ENCODE measurements around the gene CAMTA1.
"Not testable (repeated sequence)": the region's sequence is repeated elsewhere in the genome, so short reads cannot be mapped to it uniquely, and the experiment has no call there.

The CAMTA1 gene

GRCh38 chr1:7703321-7704213, 918.3 kb downstream of the CAMTA1 start:
- no peak for DNase-seq

GRCh38 chr1:7704214-7705047, 919.2 kb downstream of the CAMTA1 start:
- peak; percentile 86 for DNase-seq

- no peak for DNase-seq
These were observed 920.0 kb downstream of the CAMTA1 start for GRCh38 chr1:7705048-7705907.

- no peak for DNase-seq
These were observed 920.6 kb downstream of the CAMTA1 start for GRCh38 chr1:7705908-7706216.

GRCh38 chr1:7707527-7707926, 922.3 kb downstream of the CAMTA1 start:
- no peak for DNase-seq

- not testable (repeated sequence) for DNase-seq
These were observed 922.8 kb downstream of the CAMTA1 start for GRCh38 chr1:7708065-7708464.

GRCh38 chr1:7710859-7711258, 925.6 kb downstream of the CAMTA1 start:
- no peak for DNase-seq

- no peak for DNase-seq
These were observed 927.6 kb downstream of the CAMTA1 start for GRCh38 chr1:7712731-7713323.

GRCh38 chr1:7716506-7716905, 931.3 kb downstream of the CAMTA1 start:
- DNase-seq: no peak

GRCh38 chr1:7717748-7718368, 932.6 kb downstream of the CAMTA1 start:
- no peak for DNase-seq

GRCh38 chr1:7719468-7720094, 934.3 kb downstream of the CAMTA1 start:
- DNase-seq: no peak

GRCh38 chr1:7721940-7722669, 936.9 kb downstream of the CAMTA1 start:
- DNase-seq: no peak

- DNase-seq: no peak
These were observed 937.4 kb downstream of the CAMTA1 start for GRCh38 chr1:7722670-7723012.

- DNase-seq: no peak
These were observed 941.4 kb downstream of the CAMTA1 start for GRCh38 chr1:7726623-7727022.

GRCh38 chr1:7727809-7728471, 942.7 kb downstream of the CAMTA1 start:
- DNase-seq: no peak

- DNase-seq: no peak
These were observed 944.5 kb downstream of the CAMTA1 start for GRCh38 chr1:7729761-7730160.

GRCh38 chr1:7732331-7732730, 947.1 kb downstream of the CAMTA1 start:
- DNase-seq: no peak

- no peak for DNase-seq
These were observed 948.0 kb downstream of the CAMTA1 start for GRCh38 chr1:7733276-7733675.

GRCh38 chr1:7738044-7738443, 952.8 kb downstream of the CAMTA1 start:
- DNase-seq: no peak

GRCh38 chr1:7743346-7743745, 958.1 kb downstream of the CAMTA1 start:
- no peak for DNase-seq

GRCh38 chr1:7744882-7745281, 959.6 kb downstream of the CAMTA1 start:
- no peak for DNase-seq
